ELR (cell line): ENCODE measurements around the gene ZFHX3.

Experiments
- DNase-seq: peaks from one replicate; pipeline ENCODE4 v3.0.0-alpha.2; 2015; ENCODE audit warnings: low read depth

The ZFHX3 gene

GRCh38 chr16:72793017-72793416 lies 254.9 kb downstream of the ZFHX3 start:
- no peak for DNase-seq

GRCh38 chr16:72791786-72792185 lies 256.1 kb downstream of the ZFHX3 start:
- DNase-seq, result no peak

- no peak for DNase-seq
These were observed 258.0 kb downstream of the ZFHX3 start for GRCh38 chr16:72789921-72790320.

- no peak for DNase-seq
These were observed 258.5 kb downstream of the ZFHX3 start for GRCh38 chr16:72789465-72789864.

- no peak for DNase-seq
These were observed 259.6 kb downstream of the ZFHX3 start for GRCh38 chr16:72788269-72788809.

GRCh38 chr16:72787514-72788268 lies 260.2 kb downstream of the ZFHX3 start:
- DNase-seq, result peak; percentile 95

GRCh38 chr16:72787130-72787513 lies 260.8 kb downstream of the ZFHX3 start:
- no peak for DNase-seq

GRCh38 chr16:72786606-72787005 lies 261.3 kb downstream of the ZFHX3 start:
- no peak for DNase-seq

- peak; percentile 41 for DNase-seq
These were observed 262.0 kb downstream of the ZFHX3 start for GRCh38 chr16:72785886-72786285.

GRCh38 chr16:72785171-72785570 lies 262.8 kb downstream of the ZFHX3 start:
- no peak for DNase-seq

- DNase-seq, result peak; percentile 33
These were observed 264.1 kb downstream of the ZFHX3 start for GRCh38 chr16:72783716-72784318.

- DNase-seq, result peak; percentile 43
These were observed 278.1 kb downstream of the ZFHX3 start for GRCh38 chr16:72769876-72770275.

- no peak for DNase-seq
These were observed 279.3 kb downstream of the ZFHX3 start for GRCh38 chr16:72768591-72768990.

- DNase-seq, result no peak
These were observed 281.4 kb downstream of the ZFHX3 start for GRCh38 chr16:72766506-72766905.

- DNase-seq, result no peak
These were observed 283.8 kb downstream of the ZFHX3 start for GRCh38 chr16:72764015-72764654.

GRCh38 chr16:72760581-72760980 lies 287.3 kb downstream of the ZFHX3 start:
- DNase-seq, result no peak

- DNase-seq, result no peak
These were observed 294.0 kb downstream of the ZFHX3 start for GRCh38 chr16:72753881-72754280.

- DNase-seq, result no peak
These were observed 295.8 kb downstream of the ZFHX3 start for GRCh38 chr16:72752004-72752695.

GRCh38 chr16:72751076-72751475 lies 296.9 kb downstream of the ZFHX3 start:
- no peak for DNase-seq

- DNase-seq, result no peak
These were observed 298.8 kb downstream of the ZFHX3 start for GRCh38 chr16:72749091-72749490.

- DNase-seq, result no peak
These were observed 303.7 kb downstream of the ZFHX3 start for GRCh38 chr16:72744076-72744793.
